NCI-H446 (cell line): ENCODE results near the gene KIAA1217.

ENCODE experiments used
- DNase-seq, 2 experiments: peaks; one replicate each; lab custom pipeline; 2025; lab: John Stamatoyannopoulos, UW

Gene KIAA1217

GRCh38 chr10:24596217-24596930, 387.4 kb downstream of the KIAA1217 start:
- DNase-seq, result no peak

GRCh38 chr10:24597426-24597825, 388.5 kb downstream of the KIAA1217 start:
- no peak for DNase-seq
